H54 (cell line): ENCODE measurements around the gene USH1G.
A peak's percentile ranks its signal among the peaks of the same experiment; 100 is the strongest.

Experiments
- DNase-seq: peaks from one replicate; pipeline ENCODE4 v3.0.0; 2011; ENCODE audit warnings: low spot score, mixed read lengths; ENCODE audit not compliant: insufficient read length
- FAIRE-seq: peaks from 3 replicates; lab custom pipeline; 2011; peaks lifted over from hg19 to GRCh38; lab: Jason Lieb, UNC
- POLR2A ChIP-seq: IDR thresholded peaks from 2 replicates; pipeline ENCODE4 v1.6.1; 2011; ENCODE audit warnings: low read depth, mild to moderate bottlenecking, low read length

USH1G gene

DNA sequence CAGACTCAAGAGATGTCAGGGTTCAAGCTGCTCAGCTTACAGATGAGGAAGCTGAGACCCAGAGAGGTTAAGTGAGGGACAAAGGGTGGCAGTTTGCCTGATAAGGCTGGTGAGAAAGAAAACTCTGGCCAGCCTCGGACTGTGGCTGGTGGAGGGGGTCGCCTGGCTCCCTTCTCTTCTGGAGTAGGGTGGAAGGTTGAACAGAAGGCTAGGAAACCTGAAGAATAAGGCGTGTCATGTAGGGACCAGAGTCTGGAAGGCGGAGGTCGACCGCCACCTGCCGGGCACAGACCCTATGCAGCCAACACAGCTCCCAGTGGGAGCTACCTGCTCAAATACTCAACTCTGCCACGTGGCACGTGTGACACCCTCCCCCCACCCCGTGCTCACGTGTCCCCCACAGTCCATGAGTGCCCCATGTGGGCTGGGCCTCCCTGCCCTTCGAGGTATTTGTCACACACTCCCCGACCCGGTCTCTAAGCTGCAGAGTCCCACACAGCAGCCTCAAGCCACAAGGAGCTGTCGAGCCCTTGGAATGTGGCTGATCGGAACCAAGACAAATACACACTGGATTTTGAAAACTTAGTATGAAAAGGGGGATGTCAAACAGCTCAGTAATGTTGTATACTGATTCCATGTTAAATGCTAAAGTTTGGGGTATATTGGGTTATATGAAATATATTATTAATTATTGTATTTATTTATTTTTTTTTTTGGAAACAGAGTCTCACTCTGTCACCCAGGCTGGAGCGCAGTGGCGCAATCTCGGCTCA lies 37.7 kb upstream of the USH1G start:
- no peak for DNase-seq
- no peak for FAIRE-seq
- TF ChIP-seq POLR2A: no peak

- no peak for FAIRE-seq
- no peak for TF ChIP-seq POLR2A
- DNase-seq: peak; percentile 89
These were observed 36.9 kb upstream of the USH1G start for GRCh38 chr17:74959826-74960515.

DNA sequence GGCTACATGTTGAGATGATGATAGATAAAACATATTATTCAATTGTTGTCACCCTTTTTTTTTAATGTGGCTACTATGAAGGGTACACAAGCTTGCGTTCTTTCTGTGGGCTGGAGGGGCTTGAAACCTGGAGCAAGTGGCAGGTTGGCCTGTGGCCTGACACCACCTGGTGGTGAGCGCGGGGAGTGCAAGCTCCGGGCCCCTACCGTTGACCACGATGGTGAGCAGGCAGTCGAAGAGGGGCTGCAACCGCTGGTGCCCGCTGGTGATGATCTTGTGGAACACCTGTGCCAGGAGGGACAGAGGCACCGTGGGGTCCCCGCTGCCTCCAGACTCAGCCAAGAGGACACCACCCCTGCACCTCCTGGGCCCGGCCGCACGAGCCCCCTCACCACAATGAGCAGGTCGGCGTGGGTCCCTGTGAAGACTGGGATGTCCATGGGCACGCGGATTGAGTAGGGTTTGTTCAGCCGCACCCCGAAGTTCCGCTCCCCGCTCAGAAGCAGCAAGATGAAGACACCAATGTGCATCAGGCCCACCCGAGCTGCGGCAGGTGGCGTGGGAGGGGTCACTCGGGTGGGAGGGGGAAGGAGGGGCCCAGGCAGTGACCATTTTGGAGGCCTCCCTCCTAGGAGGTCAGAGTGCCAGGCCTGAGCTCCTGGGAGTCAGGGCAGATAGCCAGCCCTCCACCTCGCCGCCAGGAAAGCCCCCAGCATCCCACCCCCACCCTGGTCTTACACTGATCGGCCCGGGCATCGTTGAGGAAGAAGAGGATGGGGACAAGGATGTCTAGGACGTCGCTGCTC lies 35.1 kb upstream of the USH1G start:
- DNase-seq (peak; percentile 92), FAIRE-seq (no peak)
- no peak for TF ChIP-seq POLR2A

DNA sequence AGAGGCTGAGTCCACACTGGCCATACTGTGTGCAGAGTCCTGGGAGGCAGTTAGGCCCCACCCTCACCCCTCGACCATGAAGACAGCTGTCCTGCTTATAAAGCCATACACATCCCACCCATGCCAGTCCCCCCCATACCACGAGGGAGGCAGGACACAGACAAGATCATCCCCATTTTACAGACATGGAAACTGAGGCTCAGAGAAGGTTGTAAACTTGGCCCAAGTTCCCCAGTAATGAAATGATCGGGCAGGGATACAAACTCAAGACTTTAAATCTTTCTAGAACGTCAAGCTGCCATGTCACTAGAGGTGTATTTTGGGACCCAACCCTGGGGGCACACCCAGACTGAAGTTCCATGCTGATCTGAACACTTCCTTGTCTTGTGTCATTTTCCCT lies 33.0 kb upstream of the USH1G start:
- DNase-seq: no peak
- FAIRE-seq: no peak
- no peak for TF ChIP-seq POLR2A

GRCh38 chr17:74954665-74955421 lies 31.8 kb upstream of the USH1G start:
- FAIRE-seq: no peak
- DNase-seq: no peak
- TF ChIP-seq POLR2A: no peak

- no peak for FAIRE-seq
- TF ChIP-seq POLR2A: no peak
- DNase-seq: no peak
These were observed 31.1 kb upstream of the USH1G start for GRCh38 chr17:74954115-74954514.

DNA sequence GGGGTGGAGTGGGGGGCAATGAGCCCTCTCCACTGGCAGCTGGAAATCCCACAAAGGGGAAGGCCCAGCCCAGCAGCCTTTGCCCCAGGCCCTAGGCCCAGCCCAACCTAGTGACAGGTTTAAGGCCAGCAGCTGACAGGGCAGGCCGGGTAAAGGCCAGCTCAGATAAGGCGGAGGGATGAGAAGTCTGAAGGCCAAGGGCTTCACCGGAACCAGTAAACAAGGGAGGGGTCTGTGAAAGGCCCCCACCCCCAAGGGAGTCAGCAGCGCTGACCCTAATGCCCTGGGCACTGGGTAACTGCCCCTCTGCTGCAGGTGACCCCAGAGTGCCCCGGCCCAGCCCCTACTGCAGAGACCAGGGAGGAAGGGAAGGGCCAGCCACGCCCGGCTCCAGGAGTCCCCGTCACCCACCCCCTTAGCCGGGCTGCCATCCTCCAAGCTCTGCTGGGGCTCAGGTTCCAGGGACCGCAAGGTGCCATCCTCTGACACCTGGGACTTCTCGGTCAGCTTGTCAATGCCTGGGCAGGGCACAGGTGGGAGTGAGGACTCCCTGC lies 30.2 kb upstream of the USH1G start:
- no peak for TF ChIP-seq POLR2A
- FAIRE-seq (no peak), DNase-seq (no peak)

- FAIRE-seq: no peak
- TF ChIP-seq POLR2A: no peak
- DNase-seq: no peak
These were observed 29.5 kb upstream of the USH1G start for GRCh38 chr17:74952431-74953133.

DNA sequence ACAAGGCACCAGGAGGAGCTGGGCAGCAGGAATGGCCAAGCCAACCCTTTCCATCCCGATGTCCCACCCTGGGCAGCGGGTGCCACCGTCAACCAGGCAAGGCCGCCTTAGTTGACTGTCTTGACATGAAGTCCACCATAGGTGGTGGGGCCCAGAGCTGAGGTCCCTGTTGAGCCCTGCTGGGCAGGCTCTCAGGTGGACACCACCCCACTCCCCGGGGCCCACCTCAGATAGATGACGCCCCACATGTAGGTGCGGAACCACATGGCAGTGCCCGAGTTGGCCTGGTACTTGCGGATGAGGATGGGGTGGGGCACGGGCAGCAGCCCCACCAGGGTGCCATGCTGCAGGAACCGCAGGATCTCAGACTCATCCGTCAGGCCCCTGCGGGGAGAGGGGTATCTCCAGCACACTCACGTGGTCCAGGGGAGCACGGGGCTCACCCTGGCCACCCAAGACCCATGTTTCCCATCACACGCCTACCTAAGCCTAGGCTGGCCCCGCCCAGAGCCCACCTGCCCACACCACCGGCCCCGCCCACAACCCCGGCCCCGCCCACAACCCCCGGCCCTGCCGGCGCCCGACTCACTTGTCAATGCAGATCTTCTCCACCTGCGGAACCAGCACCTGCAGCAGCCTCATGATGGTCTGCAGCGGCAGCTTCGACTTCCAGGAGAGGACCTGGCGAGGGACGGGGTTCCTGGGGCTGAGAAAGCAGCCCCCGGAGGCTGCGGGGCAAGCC lies 28.8 kb upstream of the USH1G start:
- FAIRE-seq (no peak), DNase-seq (no peak)
- TF ChIP-seq POLR2A: no peak

- TF ChIP-seq POLR2A: no peak
- FAIRE-seq (no peak), DNase-seq (no peak)
These were observed 28.0 kb upstream of the USH1G start for GRCh38 chr17:74951065-74951464.

- DNase-seq (no peak), FAIRE-seq (no peak)
- TF ChIP-seq POLR2A: no peak
These were observed 27.2 kb upstream of the USH1G start for GRCh38 chr17:74950207-74950606.
